ENCODE results near the gene CX3CR1.

GRCh38 chr3:39220407-39221140, 59.3 kb downstream of the CX3CR1 start:
- TF ChIP-seq CTCF (IDR thresholded peaks at IDR 0.05) (no peak), POLR2AphosphoS5 (IDR thresholded peaks at IDR 0.05; ENCODE audit: low read depth, low read length) (no peak)
- TF ChIP-seq, protein P1, sequence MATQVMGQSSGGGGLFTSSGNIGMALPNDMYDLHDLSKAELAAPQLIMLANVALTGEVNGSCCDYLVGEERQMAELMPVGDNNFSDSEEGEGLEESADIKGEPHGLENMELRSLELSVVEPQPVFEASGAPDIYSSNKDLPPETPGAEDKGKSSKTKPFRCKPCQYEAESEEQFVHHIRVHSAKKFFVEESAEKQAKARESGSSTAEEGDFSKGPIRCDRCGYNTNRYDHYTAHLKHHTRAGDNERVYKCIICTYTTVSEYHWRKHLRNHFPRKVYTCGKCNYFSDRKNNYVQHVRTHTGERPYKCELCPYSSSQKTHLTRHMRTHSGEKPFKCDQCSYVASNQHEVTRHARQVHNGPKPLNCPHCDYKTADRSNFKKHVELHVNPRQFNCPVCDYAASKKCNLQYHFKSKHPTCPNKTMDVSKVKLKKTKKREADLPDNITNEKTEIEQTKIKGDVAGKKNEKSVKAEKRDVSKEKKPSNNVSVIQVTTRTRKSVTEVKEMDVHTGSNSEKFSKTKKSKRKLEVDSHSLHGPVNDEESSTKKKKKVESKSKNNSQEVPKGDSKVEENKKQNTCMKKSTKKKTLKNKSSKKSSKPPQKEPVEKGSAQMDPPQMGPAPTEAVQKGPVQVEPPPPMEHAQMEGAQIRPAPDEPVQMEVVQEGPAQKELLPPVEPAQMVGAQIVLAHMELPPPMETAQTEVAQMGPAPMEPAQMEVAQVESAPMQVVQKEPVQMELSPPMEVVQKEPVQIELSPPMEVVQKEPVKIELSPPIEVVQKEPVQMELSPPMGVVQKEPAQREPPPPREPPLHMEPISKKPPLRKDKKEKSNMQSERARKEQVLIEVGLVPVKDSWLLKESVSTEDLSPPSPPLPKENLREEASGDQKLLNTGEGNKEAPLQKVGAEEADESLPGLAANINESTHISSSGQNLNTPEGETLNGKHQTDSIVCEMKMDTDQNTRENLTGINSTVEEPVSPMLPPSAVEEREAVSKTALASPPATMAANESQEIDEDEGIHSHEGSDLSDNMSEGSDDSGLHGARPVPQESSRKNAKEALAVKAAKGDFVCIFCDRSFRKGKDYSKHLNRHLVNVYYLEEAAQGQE (IDR thresholded peaks at IDR 0.05; ENCODE audit: insufficient read depth in 1 of 2, low read depth in 2 of 2, low read length in 1 of 2), result no peak

Measured in Panc1 (cell line).